ENCODE data around the gene LENG8. TPM values are rescaled to one million over a fixed set of nuclear protein-coding genes. Genes with fewer than 3 reads are reported as not detected.

Gene LENG8
- total RNA-seq, 1 experiment from 2014 or later, result 148 TPM

DNA sequence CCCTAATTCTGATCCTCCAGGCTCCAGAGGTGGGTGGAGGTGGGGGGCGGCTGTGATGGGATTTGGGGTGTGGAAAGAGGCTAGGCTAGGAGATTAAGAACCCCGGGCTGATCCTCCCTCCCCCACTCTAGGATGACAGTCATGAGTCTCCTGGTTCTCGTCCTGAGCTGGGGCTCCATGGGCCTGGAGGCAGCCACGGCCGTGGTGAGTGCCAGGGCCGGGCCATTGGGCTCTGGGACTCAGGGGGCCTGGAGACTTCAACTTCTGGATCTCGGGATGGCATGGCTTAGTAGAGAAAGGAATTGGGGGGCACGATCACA is 19.9 kb upstream of the LENG8 start:
- Histone ChIP-seq H2AFZ (ENCODE audit: low read length) (no peak overlapping the region), H3K18ac (ENCODE audit: insufficient read length, low read depth, low read length) (no peak overlapping the region), H2BK15ac (ENCODE audit: low read depth, low read length) (no peak overlapping the region), H3K79me2 (ENCODE audit: insufficient read depth, low read length) (no peaks in the 10 kb centered on the region), H3K4me1 (ENCODE audit: insufficient read depth, low read length) (no peaks in the 10 kb centered on the region), H4K8ac (replicated peaks; ENCODE audit: insufficient read length, low read depth, low read length) (no peak overlapping the region), H4K91ac (ENCODE audit: insufficient read length, low read depth, low read length) (no peak overlapping the region), H3K14ac (ENCODE audit: insufficient read depth, low read length) (no peak overlapping the region), H2BK120ac (ENCODE audit: low read depth, low read length, poor library complexity, severe bottlenecking) (no peak overlapping the region), H3K56ac (ENCODE audit: insufficient read length, low read depth, low read length) (no peak overlapping the region), H4K5ac (ENCODE audit: insufficient read length, low read depth, low read length) (no peak overlapping the region), H3K27me3 (ENCODE audit: insufficient read depth, low read length) (no peaks in the 10 kb centered on the region; the same call in 1 of the 2 replicates), H3K27ac (ENCODE audit: insufficient read length, low read depth, low read length) (no peak overlapping the region), H3K9me3 (ENCODE audit: control insufficient read depth, low read depth, low read length) (no peaks in the 10 kb centered on the region), H3T11ph (ENCODE audit: low read length) (no peak overlapping the region), H2AK5ac (ENCODE audit: insufficient read length, low read length) (no peak overlapping the region), H3K23ac (ENCODE audit: insufficient read length, low read depth, low read length) (no peak overlapping the region), H3K23me2 (ENCODE audit: insufficient read length, low read depth, low read length, poor library complexity, severe bottlenecking) (peaks cover 3% of the 10 kb centered on the region), H4K20me1 (ENCODE audit: control insufficient read depth, insufficient read depth, insufficient read length) (no peaks in the 10 kb centered on the region), H2BK12ac (ENCODE audit: insufficient read length, low read depth, low read length) (no peak overlapping the region), H2BK5ac (ENCODE audit: insufficient read length, low read length) (no peak overlapping the region), H3K79me1 (ENCODE audit: insufficient read depth, low read depth, low read length, poor library complexity, severe bottlenecking) (no peaks in the 10 kb centered on the region), H3K4me2 (ENCODE audit: insufficient read depth, insufficient read length, low read length) (no peak overlapping the region), H2BK20ac (ENCODE audit: low read depth, low read length, poor library complexity, severe bottlenecking) (no peak overlapping the region), H3K4ac (ENCODE audit: low read depth, low read length) (no peak overlapping the region), H3K9ac (ENCODE audit: extremely low read depth, insufficient read length, low read length) (no peak overlapping the region)
- peaks cover 0 to 3% of the 10 kb centered on the region in 2 experiments; a peak in 1 of 5 replicates for H3K9me3 Mint-ChIP-seq
- WGBS (ENCODE audit: extremely low coverage, insufficient read length, low lambda C conversion rate), result no CpG with 5 or more reads among the region's 8 CpGs
- peaks cover 74% of the 10 kb centered on the region for H3K27me3 Mint-ChIP-seq (ENCODE audit: low read depth)
- peak overlapping the region in 2 of 3 experiments; percentile 47 to 87; a peak in 3 of 7 replicates for H3K27ac Mint-ChIP-seq
- H3K36me3 Mint-ChIP-seq (ENCODE audit: insufficient read depth in 1 of 3, low read depth in 3 of 3), result peaks cover 11 to 43% (median 40%) of the 10 kb centered on the region in 3 experiments; a peak in 6 of 7 replicates
- H3K4me1 Mint-ChIP-seq, result peaks cover 22 to 27% of the 10 kb centered on the region in 2 experiments
- TF ChIP-seq CTCF (conservative IDR thresholded peaks at IDR 0.05), result no peak
- 0 out of 5 replicates have a peak overlapping the region, but pooled peaks of 1 of the 2 experiments have one; percentile 26 for H3K4me3 Mint-ChIP-seq
- no peak for DNase-seq

All from H9 (cell line).